Dendritic cell treated with granulocyte-macrophage colony-stimulating factor and Interleukin-4, amounts not matched to agents 40 ng/mL and 50 ng/mL, for 4 days (primary cell): ENCODE measurements around the gene KNCN.

Source experiments
- H3K27ac Mint-ChIP-seq: one replicate; pipeline ENCODE4 v1.8.0; 2022; ENCODE audit warnings: mild to moderate bottlenecking, mixed read lengths
- H3K27me3 Mint-ChIP-seq: one replicate; pipeline ENCODE4 v1.8.0; 2022; ENCODE audit warnings: mild to moderate bottlenecking, mixed read lengths
- H3K36me3 Mint-ChIP-seq: one replicate; pipeline ENCODE4 v1.8.0; 2022; ENCODE audit warnings: low read depth, mixed read lengths
- H3K4me1 Mint-ChIP-seq: one replicate; pipeline ENCODE4 v1.8.0; 2022; ENCODE audit warnings: low read depth, mixed read lengths
- H3K4me3 Mint-ChIP-seq: one replicate; pipeline ENCODE4 v1.8.0; 2022; ENCODE audit warnings: mild to moderate bottlenecking, moderate library complexity, mixed read lengths
- H3K9me3 Mint-ChIP-seq: one replicate; pipeline ENCODE4 v1.8.0; 2022; ENCODE audit warnings: mixed read lengths
- intact Hi-C: fragments of 100-400 bp; cut with micrococcal nuclease; formaldehyde crosslinking; loops from one replicate; pipeline ENCODE4 v1.15.0; 2022

The KNCN gene

GRCh38 chr1:46551597-46552095 lies at the start of gene KNCN:
TSS of gene KNCN (minus strand) at chr1:46551647. CDS start at chr1:46551215, 432 bp downstream.
- peaks cover 30% of the 10 kb centered on the region for H3K27me3 Mint-ChIP-seq
- H3K36me3 Mint-ChIP-seq: peaks cover 8% of the 10 kb centered on the region
- intact Hi-C loops: no loop called here
- H3K4me1 Mint-ChIP-seq: peaks cover 3% of the 10 kb centered on the region
- H3K9me3 Mint-ChIP-seq: no peaks in the 10 kb centered on the region
- H3K27ac Mint-ChIP-seq: no peak within 1 kb of the TSS
- H3K4me3 Mint-ChIP-seq: no peak within 1 kb of the TSS

GRCh38 chr1:46599059-46599970 lies 47.9 kb upstream of the KNCN start:
- Mint-ChIP-seq H3K4me1 (peaks cover 88% of the 10 kb centered on the region), H3K4me3 (peak overlapping the region; percentile 93), H3K36me3 (peaks cover 78% of the 10 kb centered on the region), H3K27me3 (no peaks in the 10 kb centered on the region), H3K27ac (peak overlapping the region; percentile 66), H3K9me3 (no peaks in the 10 kb centered on the region)
- intact Hi-C loops: no loop called here

- Mint-ChIP-seq H3K27ac (peak overlapping the region; percentile 89), H3K27me3 (no peaks in the 10 kb centered on the region), H3K36me3 (peaks cover 82% of the 10 kb centered on the region), H3K4me1 (peaks cover 96% of the 10 kb centered on the region), H3K4me3 (no peak overlapping the region), H3K9me3 (no peaks in the 10 kb centered on the region)
- intact Hi-C loops: no loop called here
Observed at GRCh38 chr1:46596846-46597245, 45.4 kb upstream of the KNCN start.

GRCh38 chr1:46596036-46596435 lies 44.6 kb upstream of the KNCN start:
- Mint-ChIP-seq H3K27me3 (no peaks in the 10 kb centered on the region), H3K36me3 (peaks cover 82% of the 10 kb centered on the region), H3K27ac (peak overlapping the region; percentile 89), H3K4me3 (no peak overlapping the region), H3K4me1 (peaks cover 96% of the 10 kb centered on the region), H3K9me3 (no peaks in the 10 kb centered on the region)
- intact Hi-C loops: no loop called here

- Mint-ChIP-seq H3K4me3 (peak overlapping the region; percentile 51), H3K9me3 (no peaks in the 10 kb centered on the region), H3K27ac (peak overlapping the region; percentile 89), H3K4me1 (peaks cover 96% of the 10 kb centered on the region), H3K36me3 (peaks cover 82% of the 10 kb centered on the region), H3K27me3 (no peaks in the 10 kb centered on the region)
- intact Hi-C loops: no loop called here
Observed at GRCh38 chr1:46595127-46595526, 43.7 kb upstream of the KNCN start.

GRCh38 chr1:46594063-46594462 lies 42.6 kb upstream of the KNCN start:
- H3K36me3 Mint-ChIP-seq: peaks cover 82% of the 10 kb centered on the region

GRCh38 chr1:46592823-46593222 lies 41.4 kb upstream of the KNCN start:
- Mint-ChIP-seq H3K27ac (peak overlapping the region; percentile 89), H3K4me1 (peaks cover 90% of the 10 kb centered on the region), H3K27me3 (no peaks in the 10 kb centered on the region), H3K9me3 (no peaks in the 10 kb centered on the region), H3K36me3 (peaks cover 80% of the 10 kb centered on the region), H3K4me3 (peak overlapping the region; percentile 1)
- intact Hi-C loops: no loop called here

More at GRCh38 chr1:46594063-46594462, 42.6 kb upstream of the KNCN start:
- peak overlapping the region; percentile 51 for H3K4me3 Mint-ChIP-seq
- peaks cover 96% of the 10 kb centered on the region for H3K4me1 Mint-ChIP-seq
- H3K27ac Mint-ChIP-seq: peak overlapping the region; percentile 89
- H3K9me3 Mint-ChIP-seq: no peaks in the 10 kb centered on the region
- intact Hi-C loops: no loop called here
- no peaks in the 10 kb centered on the region for H3K27me3 Mint-ChIP-seq

GRCh38 chr1:46589529-46589928 lies 38.1 kb upstream of the KNCN start:
- no peaks in the 10 kb centered on the region for H3K27me3 Mint-ChIP-seq
- peaks cover 85% of the 10 kb centered on the region for H3K4me1 Mint-ChIP-seq
- H3K9me3 Mint-ChIP-seq: no peaks in the 10 kb centered on the region
- H3K4me3 Mint-ChIP-seq: no peak overlapping the region
- intact Hi-C loops: no loop called here
- H3K27ac Mint-ChIP-seq: peak overlapping the region; percentile 73
- peaks cover 90% of the 10 kb centered on the region for H3K36me3 Mint-ChIP-seq

GRCh38 chr1:46587069-46587468 lies 35.6 kb upstream of the KNCN start:
- peaks cover 82% of the 10 kb centered on the region for H3K4me1 Mint-ChIP-seq
- H3K27ac Mint-ChIP-seq: peak overlapping the region; percentile 80
- intact Hi-C loops: no loop called here
- H3K36me3 Mint-ChIP-seq: peaks cover 93% of the 10 kb centered on the region
- H3K4me3 Mint-ChIP-seq: peak overlapping the region; percentile 42
- no peaks in the 10 kb centered on the region for H3K9me3 Mint-ChIP-seq
- H3K27me3 Mint-ChIP-seq: no peaks in the 10 kb centered on the region

GRCh38 chr1:46585312-46585938 lies 34.0 kb upstream of the KNCN start:
- Mint-ChIP-seq H3K27ac (peak overlapping the region; percentile 80), H3K36me3 (peaks cover 93% of the 10 kb centered on the region), H3K4me1 (peaks cover 81% of the 10 kb centered on the region), H3K4me3 (peak overlapping the region; percentile 30), H3K9me3 (no peaks in the 10 kb centered on the region), H3K27me3 (no peaks in the 10 kb centered on the region)
- intact Hi-C loops: no loop called here

GRCh38 chr1:46583494-46583893 lies 32.0 kb upstream of the KNCN start:
- Mint-ChIP-seq H3K27me3 (no peaks in the 10 kb centered on the region), H3K27ac (peak overlapping the region; percentile 83), H3K4me3 (no peak overlapping the region), H3K36me3 (peaks cover 94% of the 10 kb centered on the region), H3K9me3 (no peaks in the 10 kb centered on the region), H3K4me1 (peaks cover 73% of the 10 kb centered on the region)
- intact Hi-C loops: loop anchor here (5.0 kb wide), 1 partner anchor 34 kb away; the partner anchor contains the start of gene MOB3C

GRCh38 chr1:46582972-46583371 lies 31.5 kb upstream of the KNCN start:
- H3K27ac Mint-ChIP-seq: peak overlapping the region; percentile 83
- intact Hi-C loops: loop anchor here (5.0 kb wide), 1 partner anchor 34 kb away; the partner anchor contains the start of gene MOB3C
- no peaks in the 10 kb centered on the region for H3K27me3 Mint-ChIP-seq
- peaks cover 76% of the 10 kb centered on the region for H3K4me1 Mint-ChIP-seq
- H3K9me3 Mint-ChIP-seq: no peaks in the 10 kb centered on the region
- H3K36me3 Mint-ChIP-seq: peaks cover 99% of the 10 kb centered on the region
- H3K4me3 Mint-ChIP-seq: peak overlapping the region; percentile 46

GRCh38 chr1:46581681-46582455 lies 30.4 kb upstream of the KNCN start:
- Mint-ChIP-seq H3K4me1 (peaks cover 68% of the 10 kb centered on the region), H3K4me3 (no peak overlapping the region), H3K27ac (peak overlapping the region; percentile 83), H3K9me3 (no peaks in the 10 kb centered on the region), H3K27me3 (no peaks in the 10 kb centered on the region), H3K36me3 (peaks cover 100% of the 10 kb centered on the region)
- intact Hi-C loops: loop anchor here (5.0 kb wide), 1 partner anchor 35 kb away; the partner anchor contains the start of gene MOB3C
